ENCODE measurements around the gene ESYT1. TPM values are rescaled to one million over a fixed set of nuclear protein-coding genes. Genes with fewer than 3 reads are reported as not detected.
A peak's percentile ranks its signal among the peaks of the same experiment; 100 is the strongest.

The ESYT1 gene
- total and polyA plus RNA-seq, 9 of the 15 experiments (the other 6 are each of a cell fraction or from before 2014, with no cell fraction given) = 132 to 420 (median 164) TPM

DNA sequence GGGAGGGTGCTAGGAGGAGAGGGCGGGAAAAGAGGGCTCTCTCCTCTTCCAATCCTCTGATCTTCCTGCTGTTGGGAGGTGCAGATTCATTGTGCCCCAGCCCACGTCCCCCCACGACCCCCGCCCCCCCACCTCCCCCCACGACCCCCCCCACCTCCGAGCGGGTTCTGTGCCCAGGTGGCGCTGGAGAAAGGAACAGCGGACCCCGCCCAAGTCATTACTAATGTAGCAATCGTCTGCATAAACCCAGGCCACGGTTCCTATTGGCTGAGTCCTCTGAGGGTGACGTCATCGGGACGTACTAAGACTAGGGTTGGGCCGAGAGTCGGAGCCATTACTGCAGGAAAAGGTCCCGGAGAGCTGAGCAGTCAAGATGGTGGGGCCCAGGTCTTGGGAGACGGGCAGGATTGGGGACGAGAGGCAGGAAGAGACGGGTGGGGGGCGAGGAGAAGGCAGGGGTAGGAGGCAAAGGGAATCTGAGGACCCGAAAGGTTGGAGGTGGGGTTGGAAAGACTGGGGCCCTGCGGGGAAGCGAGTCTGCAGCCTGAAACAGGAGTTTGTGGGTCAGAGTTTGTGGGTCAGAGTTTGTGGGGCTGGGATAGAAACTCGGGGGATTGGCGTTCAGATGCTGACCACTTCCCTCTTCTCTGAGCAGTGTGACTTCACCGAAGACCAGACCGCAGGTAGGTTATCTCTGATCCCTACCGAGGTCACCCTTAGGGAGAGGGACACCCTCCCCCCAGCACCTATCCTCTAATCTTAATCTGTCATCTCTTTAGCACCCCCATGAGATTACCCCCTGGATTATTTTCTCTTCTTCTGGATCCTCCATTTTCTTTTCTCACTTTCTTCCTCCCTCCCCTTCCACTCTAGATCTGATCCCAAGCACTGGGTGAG, 30.2 kb downstream of the ESYT1 start, which contains the start of gene MYL6 (continued):
- TF ChIP-seq, protein P1, sequence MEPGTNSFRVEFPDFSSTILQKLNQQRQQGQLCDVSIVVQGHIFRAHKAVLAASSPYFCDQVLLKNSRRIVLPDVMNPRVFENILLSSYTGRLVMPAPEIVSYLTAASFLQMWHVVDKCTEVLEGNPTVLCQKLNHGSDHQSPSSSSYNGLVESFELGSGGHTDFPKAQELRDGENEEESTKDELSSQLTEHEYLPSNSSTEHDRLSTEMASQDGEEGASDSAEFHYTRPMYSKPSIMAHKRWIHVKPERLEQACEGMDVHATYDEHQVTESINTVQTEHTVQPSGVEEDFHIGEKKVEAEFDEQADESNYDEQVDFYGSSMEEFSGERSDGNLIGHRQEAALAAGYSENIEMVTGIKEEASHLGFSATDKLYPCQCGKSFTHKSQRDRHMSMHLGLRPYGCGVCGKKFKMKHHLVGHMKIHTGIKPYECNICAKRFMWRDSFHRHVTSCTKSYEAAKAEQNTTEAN (CRISPR knock-in tag; IDR thresholded peaks at IDR 0.05) = 0 out of 2 replicates have a peak, but pooled peaks have one; percentile 23
- TF ChIP-seq NR4A1 (CRISPR knock-in tag; IDR thresholded peaks at IDR 0.05) = no peak
- peak; percentile 55; the same call in 1 of the 2 replicates for TF ChIP-seq NR4A1 (tag; IDR thresholded peaks at IDR 0.05)
- TF ChIP-seq SMARCE1 (IDR thresholded peaks at IDR 0.05) = peak; percentile 80
- no peak for TF ChIP-seq MEF2A (IDR thresholded peaks at IDR 0.05; ENCODE audit: control insufficient read depth, low read depth, low read length)
- TF ChIP-seq NR2C1 (IDR thresholded peaks at IDR 0.05) = peak; percentile 94
- peak; percentile 91 for TF ChIP-seq NR2C1 (tag; IDR thresholded peaks at IDR 0.05)
- peak; percentile 87 for TF ChIP-seq ZFX (CRISPR knock-in tag; IDR thresholded peaks at IDR 0.05)
- TF ChIP-seq ZNF589 (CRISPR knock-in tag; IDR thresholded peaks at IDR 0.05; ENCODE audit: low read depth) = peak; percentile 88
- no peak for TF ChIP-seq SAFB2 (IDR thresholded peaks at IDR 0.05; ENCODE audit: borderline replicate concordance, low read depth, low read length, severe bottlenecking)
- peak in 1 of 2 experiments; percentile 71; a peak in 2 of 4 replicates for TF ChIP-seq HDAC1 (IDR thresholded peaks at IDR 0.05)
- no peak for TF ChIP-seq PCBP1 (IDR thresholded peaks at IDR 0.05; ENCODE audit: low read depth, low read length, poor library complexity, severe bottlenecking)
- TF ChIP-seq, protein P2, sequence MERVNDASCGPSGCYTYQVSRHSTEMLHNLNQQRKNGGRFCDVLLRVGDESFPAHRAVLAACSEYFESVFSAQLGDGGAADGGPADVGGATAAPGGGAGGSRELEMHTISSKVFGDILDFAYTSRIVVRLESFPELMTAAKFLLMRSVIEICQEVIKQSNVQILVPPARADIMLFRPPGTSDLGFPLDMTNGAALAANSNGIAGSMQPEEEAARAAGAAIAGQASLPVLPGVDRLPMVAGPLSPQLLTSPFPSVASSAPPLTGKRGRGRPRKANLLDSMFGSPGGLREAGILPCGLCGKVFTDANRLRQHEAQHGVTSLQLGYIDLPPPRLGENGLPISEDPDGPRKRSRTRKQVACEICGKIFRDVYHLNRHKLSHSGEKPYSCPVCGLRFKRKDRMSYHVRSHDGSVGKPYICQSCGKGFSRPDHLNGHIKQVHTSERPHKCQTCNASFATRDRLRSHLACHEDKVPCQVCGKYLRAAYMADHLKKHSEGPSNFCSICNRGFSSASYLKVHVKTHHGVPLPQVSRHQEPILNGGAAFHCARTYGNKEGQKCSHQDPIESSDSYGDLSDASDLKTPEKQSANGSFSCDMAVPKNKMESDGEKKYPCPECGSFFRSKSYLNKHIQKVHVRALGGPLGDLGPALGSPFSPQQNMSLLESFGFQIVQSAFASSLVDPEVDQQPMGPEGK (CRISPR knock-in tag; IDR thresholded peaks at IDR 0.05; ENCODE audit: borderline replicate concordance) = peak; percentile 85; the same call in 1 of the 2 replicates
- TF ChIP-seq, protein P3, sequence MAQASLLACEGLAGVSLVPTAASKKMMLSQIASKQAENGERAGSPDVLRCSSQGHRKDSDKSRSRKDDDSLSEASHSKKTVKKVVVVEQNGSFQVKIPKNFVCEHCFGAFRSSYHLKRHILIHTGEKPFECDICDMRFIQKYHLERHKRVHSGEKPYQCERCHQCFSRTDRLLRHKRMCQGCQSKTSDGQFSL (CRISPR knock-in tag; IDR thresholded peaks at IDR 0.05) = peak; percentile 14
- TF ChIP-seq, protein P3 (tag; IDR thresholded peaks at IDR 0.05) = peak in 1 of 2 experiments; percentile 95; a peak in 2 of 4 replicates
- TF ChIP-seq, protein P4, sequence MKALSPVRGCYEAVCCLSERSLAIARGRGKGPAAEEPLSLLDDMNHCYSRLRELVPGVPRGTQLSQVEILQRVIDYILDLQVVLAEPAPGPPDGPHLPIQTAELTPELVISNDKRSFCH (CRISPR knock-in tag; IDR thresholded peaks at IDR 0.05) = peak; percentile 31; the same call in 1 of the 2 replicates
- TF ChIP-seq, protein P4 (tag; IDR thresholded peaks at IDR 0.05) = no peak
- peak; percentile 83; the same call in 1 of the 2 replicates for TF ChIP-seq ZBTB17 (CRISPR knock-in tag; IDR thresholded peaks at IDR 0.05)
- TF ChIP-seq, protein P5, sequence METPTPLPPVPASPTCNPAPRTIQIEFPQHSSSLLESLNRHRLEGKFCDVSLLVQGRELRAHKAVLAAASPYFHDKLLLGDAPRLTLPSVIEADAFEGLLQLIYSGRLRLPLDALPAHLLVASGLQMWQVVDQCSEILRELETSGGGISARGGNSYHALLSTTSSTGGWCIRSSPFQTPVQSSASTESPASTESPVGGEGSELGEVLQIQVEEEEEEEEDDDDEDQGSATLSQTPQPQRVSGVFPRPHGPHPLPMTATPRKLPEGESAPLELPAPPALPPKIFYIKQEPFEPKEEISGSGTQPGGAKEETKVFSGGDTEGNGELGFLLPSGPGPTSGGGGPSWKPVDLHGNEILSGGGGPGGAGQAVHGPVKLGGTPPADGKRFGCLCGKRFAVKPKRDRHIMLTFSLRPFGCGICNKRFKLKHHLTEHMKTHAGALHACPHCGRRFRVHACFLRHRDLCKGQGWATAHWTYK (CRISPR knock-in tag; IDR thresholded peaks at IDR 0.05) = peak; percentile 91
- no peak for TF ChIP-seq EGR1 (conservative IDR thresholded peaks at IDR 0.05)
- 0 out of 2 replicates have a peak, but pooled peaks have one; percentile 25 for TF ChIP-seq KLF1 (tag; IDR thresholded peaks at IDR 0.05)

Data from K562 (cell line).